H9 (cell line): ENCODE results near the gene CABYR. TPM values are rescaled to one million over a fixed set of nuclear protein-coding genes. Genes with fewer than 3 reads are reported as not detected.
A peak's percentile ranks its signal among the peaks of the same experiment; 100 is the strongest.

Experiments
- DNase-seq: peaks from one replicate; pipeline ENCODE4 v3.0.0-alpha.2; 2017
- H2AFZ ChIP-seq: one replicate; pipeline ENCODE4 v1.6.1; 2013; ENCODE audit warnings: mild to moderate bottlenecking, low read length, control low read depth, moderate library complexity
- H2AK5ac ChIP-seq: 2 replicates; pipeline ENCODE4 v1.6.1; 2013; ENCODE audit warnings: low read length, control low read depth, mixed read lengths; ENCODE audit not compliant: insufficient read length
- H2BK120ac ChIP-seq: one replicate; pipeline ENCODE4 v1.6.1; 2013; ENCODE audit warnings: low read depth, mild to moderate bottlenecking, low read length, control low read depth, inconsistent platforms; ENCODE audit not compliant: poor library complexity, severe bottlenecking
- H2BK12ac ChIP-seq: 2 replicates; pipeline ENCODE4 v1.6.1; 2013; ENCODE audit warnings: low read length, control low read depth, mixed read lengths, low read depth; ENCODE audit not compliant: insufficient read length
- H2BK15ac ChIP-seq: 2 replicates; pipeline ENCODE4 v1.6.1; 2013; ENCODE audit warnings: low read depth, low read length, control low read depth
- H2BK20ac ChIP-seq: one replicate; pipeline ENCODE4 v1.6.1; 2013; ENCODE audit warnings: low read depth, mild to moderate bottlenecking, low read length, control low read depth, inconsistent platforms; ENCODE audit not compliant: poor library complexity, severe bottlenecking
- H2BK5ac ChIP-seq: 2 replicates; pipeline ENCODE4 v1.6.1; 2013; ENCODE audit warnings: low read length, control low read depth, mixed read lengths; ENCODE audit not compliant: insufficient read length
- H3K14ac ChIP-seq: 2 replicates; pipeline ENCODE4 v1.6.1; 2013; ENCODE audit warnings: low read length, control low read depth; ENCODE audit not compliant: insufficient read depth
- H3K18ac ChIP-seq: 2 replicates; pipeline ENCODE4 v1.6.1; 2013; ENCODE audit warnings: low read depth, mild to moderate bottlenecking, mixed read lengths, low read length, control low read depth; ENCODE audit not compliant: insufficient read length
- H3K23ac ChIP-seq: 2 replicates; pipeline ENCODE4 v1.6.1; 2013; ENCODE audit warnings: low read length, control low read depth, mixed read lengths, low read depth; ENCODE audit not compliant: insufficient read length
- H3K23me2 ChIP-seq: 2 replicates; pipeline ENCODE4 v1.6.1; 2013; ENCODE audit warnings: low read depth, mild to moderate bottlenecking, mixed read lengths, low read length, control low read depth; ENCODE audit not compliant: insufficient read length, poor library complexity, severe bottlenecking
- H3K27ac ChIP-seq: 2 replicates; pipeline ENCODE4 v1.5.1; 2013; ENCODE audit warnings: low read length, control low read depth, mixed read lengths, low read depth; ENCODE audit not compliant: insufficient read length
- H3K27me3 ChIP-seq: 2 replicates; pipeline ENCODE4 v1.6.1; 2013; ENCODE audit warnings: low read length, control low read depth, inconsistent platforms; ENCODE audit not compliant: insufficient read depth
- H3K4ac ChIP-seq: 2 replicates; pipeline ENCODE4 v1.6.1; 2013; ENCODE audit warnings: low read depth, mild to moderate bottlenecking, control low read depth, inconsistent platforms, low read length, moderate library complexity
- H3K4me1 ChIP-seq: 2 replicates; pipeline ENCODE4 v1.6.1; 2013; ENCODE audit warnings: low read length, control low read depth, inconsistent platforms; ENCODE audit not compliant: insufficient read depth
- H3K4me2 ChIP-seq: 2 replicates; pipeline ENCODE4 v1.6.1; 2013; ENCODE audit warnings: low read length, control low read depth, mixed read lengths; ENCODE audit not compliant: insufficient read length, insufficient read depth
- H3K56ac ChIP-seq: 2 replicates; pipeline ENCODE4 v1.6.1; 2013; ENCODE audit warnings: low read depth, mild to moderate bottlenecking, mixed read lengths, low read length, control low read depth; ENCODE audit not compliant: insufficient read length
- H3K79me1 ChIP-seq: 2 replicates; pipeline ENCODE4 v1.6.1; 2013; ENCODE audit warnings: low read depth, mild to moderate bottlenecking, moderate library complexity, low read length, control low read depth, inconsistent platforms; ENCODE audit not compliant: insufficient read depth, poor library complexity, severe bottlenecking
- H3K79me2 ChIP-seq: 2 replicates; pipeline ENCODE4 v1.6.1; 2013; ENCODE audit warnings: low read length, control low read depth, inconsistent platforms; ENCODE audit not compliant: insufficient read depth
- H3K9ac ChIP-seq: 2 replicates; pipeline ENCODE4 v1.6.1; 2013; ENCODE audit warnings: low read length, control low read depth, mixed read lengths; ENCODE audit not compliant: insufficient read length; ENCODE audit errors: extremely low read depth
- H3K9me3 ChIP-seq: one replicate; pipeline ENCODE4 v1.6.1; 2013; ENCODE audit warnings: low read depth, low read length, inconsistent platforms; ENCODE audit not compliant: control insufficient read depth
- H3T11ph ChIP-seq: one replicate; pipeline ENCODE4 v1.6.1; 2013; ENCODE audit warnings: mild to moderate bottlenecking, low read length, control low read depth, inconsistent platforms
- H4K20me1 ChIP-seq: one replicate; pipeline ENCODE4 v1.6.1; 2013; ENCODE audit not compliant: control insufficient read depth, insufficient read length, insufficient read depth
- H4K5ac ChIP-seq: 2 replicates; pipeline ENCODE4 v1.6.1; 2013; ENCODE audit warnings: low read depth, mild to moderate bottlenecking, mixed read lengths, low read length, control low read depth; ENCODE audit not compliant: insufficient read length
- H4K8ac ChIP-seq: replicated peaks from 2 replicates; pipeline ENCODE4 v1.6.1; 2013; ENCODE audit warnings: low read length, control low read depth, mixed read lengths, low read depth; ENCODE audit not compliant: insufficient read length
- H4K91ac ChIP-seq: 2 replicates; pipeline ENCODE4 v1.6.1; 2013; ENCODE audit warnings: low read depth, mild to moderate bottlenecking, moderate library complexity, mixed read lengths, low read length, control low read depth; ENCODE audit not compliant: insufficient read length
- H3K27ac Mint-ChIP-seq, 3 experiments: 2 replicates in 2 of 3; 3 replicates in 1 of 3; pipeline ENCODE4 v1.8.0; 2020 to 2021; ENCODE audit warnings: mixed read lengths in 3 of 3, mild to moderate bottlenecking in 1 of 3, moderate library complexity in 1 of 3
- H3K27me3 Mint-ChIP-seq: 2 replicates; pipeline ENCODE4 v1.8.0; 2021; ENCODE audit warnings: low read depth, mild to moderate bottlenecking, moderate library complexity, mixed read lengths
- H3K36me3 Mint-ChIP-seq, 3 experiments: 2 replicates in 2 of 3; 3 replicates in 1 of 3; pipeline ENCODE4 v1.8.0; 2020 to 2021; ENCODE audit warnings: low read depth in 3 of 3, mixed read lengths in 3 of 3; ENCODE audit not compliant: insufficient read depth in 1 of 3
- H3K4me1 Mint-ChIP-seq, 2 experiments: 2 replicates each; pipeline ENCODE4 v1.8.0; 2020; ENCODE audit warnings: mixed read lengths in 2 of 2
- H3K4me3 Mint-ChIP-seq, 2 experiments: 2 replicates in 1 of 2; 3 replicates in 1 of 2; pipeline ENCODE4 v1.8.0; 2020 to 2021; ENCODE audit warnings: mild to moderate bottlenecking in 2 of 2, mixed read lengths in 2 of 2, moderate library complexity in 1 of 2
- H3K9me3 Mint-ChIP-seq, 2 experiments: 2 replicates in 1 of 2; 3 replicates in 1 of 2; pipeline ENCODE4 v1.8.0; 2020; ENCODE audit warnings: mild to moderate bottlenecking in 2 of 2, mixed read lengths in 2 of 2, moderate library complexity in 1 of 2
- CTCF ChIP-seq: fragments of 200-600 bp; sonication (generic); conservative IDR thresholded peaks from 3 replicates; pipeline ENCODE4 v1.8.0; 2021; ENCODE audit warnings: antibody characterized with exemption, mild to moderate bottlenecking
- WGBS: extraction: QIAGEN DNeasy Blood & Tissue Kit; methylation state at CpG from one replicate; pipeline ENCODE4 v1.1.7; 2013; ENCODE audit warnings: missing lambda C conversion rate, low lambda C conversion rate, mixed read lengths; ENCODE audit not compliant: insufficient read length; ENCODE audit errors: extremely low coverage; 5-methylcytosine and 5-hydroxymethylcytosine counted together
- total RNA-seq: library from RNA; stranded (reverse); gene quantifications from 2 replicates; pipeline ENCODE4 v1.2.1, GENCODE V29; 2021

CABYR gene
- total RNA-seq, 1 experiment from 2014 or later: 13.6 TPM

- no peaks in the 10 kb centered on the region for H3K27me3 Mint-ChIP-seq
- Histone ChIP-seq H2BK120ac (no peak overlapping the region), H3K4me2 (peak overlapping the region; percentile 12), H3K9ac (no peak overlapping the region), H3K56ac (no peak overlapping the region), H3T11ph (no peak overlapping the region), H3K9me3 (no peaks in the 10 kb centered on the region), H3K18ac (no peak overlapping the region), H3K23me2 (peaks cover 3% of the 10 kb centered on the region), H2BK12ac (no peak overlapping the region), H4K5ac (no peak overlapping the region), H3K27ac (no peak overlapping the region), H4K20me1 (no peaks in the 10 kb centered on the region), H2BK20ac (no peak overlapping the region), H3K79me1 (no peaks in the 10 kb centered on the region), H2AFZ (no peak overlapping the region), H3K79me2 (no peaks in the 10 kb centered on the region), H4K91ac (no peak overlapping the region), H3K23ac (no peak overlapping the region), H3K27me3 (no peaks in the 10 kb centered on the region), H4K8ac (no peak overlapping the region), H2BK15ac (no peak overlapping the region), H3K4ac (no peak overlapping the region), H3K14ac (no peak overlapping the region), H2BK5ac (no peak overlapping the region), H3K4me1 (peaks cover 7% of the 10 kb centered on the region; the same call in 1 of the 2 replicates), H2AK5ac (no peak overlapping the region)
- peaks cover 2 to 9% (median 5%) of the 10 kb centered on the region in 3 experiments; a peak in 6 of 7 replicates for H3K36me3 Mint-ChIP-seq
- peaks cover 2 to 4% of the 10 kb centered on the region in 2 experiments; a peak in 3 of 5 replicates for H3K9me3 Mint-ChIP-seq
- DNase-seq: no peak
- TF ChIP-seq CTCF: no peak
- H3K27ac Mint-ChIP-seq: peak overlapping the region in 2 of 3 experiments; percentile 21 to 54; a peak in 2 of 7 replicates
- peaks cover 25 to 30% of the 10 kb centered on the region in 2 experiments for H3K4me1 Mint-ChIP-seq
- no CpG with 5 or more reads among the region's 3 CpGs for WGBS
- H3K4me3 Mint-ChIP-seq: no peak overlapping the region
Observed at GRCh38 chr18:24136967-24137373, 1.9 kb upstream of the CABYR start.
